Right lobe of liver (tissue), 4 donors: ENCODE results near the gene LRRC41.

Source experiments
- POLR2A ChIP-seq: fragments of 450-650 bp; IDR thresholded peaks from one replicate; pipeline ENCODE4 v1.6.1; 2017; ENCODE audit warnings: antibody characterized with exemption, mild to moderate bottlenecking
- TF ChIP-seq, protein P1 (sequence below), 4 donors: fragments of 200-600 bp in 3 of 4; fragments of 450-650 bp in 1 of 4; IDR thresholded peaks; one replicate each; pipeline versions ENCODE4 v1.5.1 to v1.8.0; 2016 to 2022; ENCODE audit warnings: antibody characterized with exemption in 4 of 4, mild to moderate bottlenecking in 2 of 4
- donor health status: DM: no; HTN: no; CAD: no.
- donor health status: DM: no; HTN: no; CAD: no.
- donor health status: DM: no; HTN: yes; CAD: no.

DNA sequence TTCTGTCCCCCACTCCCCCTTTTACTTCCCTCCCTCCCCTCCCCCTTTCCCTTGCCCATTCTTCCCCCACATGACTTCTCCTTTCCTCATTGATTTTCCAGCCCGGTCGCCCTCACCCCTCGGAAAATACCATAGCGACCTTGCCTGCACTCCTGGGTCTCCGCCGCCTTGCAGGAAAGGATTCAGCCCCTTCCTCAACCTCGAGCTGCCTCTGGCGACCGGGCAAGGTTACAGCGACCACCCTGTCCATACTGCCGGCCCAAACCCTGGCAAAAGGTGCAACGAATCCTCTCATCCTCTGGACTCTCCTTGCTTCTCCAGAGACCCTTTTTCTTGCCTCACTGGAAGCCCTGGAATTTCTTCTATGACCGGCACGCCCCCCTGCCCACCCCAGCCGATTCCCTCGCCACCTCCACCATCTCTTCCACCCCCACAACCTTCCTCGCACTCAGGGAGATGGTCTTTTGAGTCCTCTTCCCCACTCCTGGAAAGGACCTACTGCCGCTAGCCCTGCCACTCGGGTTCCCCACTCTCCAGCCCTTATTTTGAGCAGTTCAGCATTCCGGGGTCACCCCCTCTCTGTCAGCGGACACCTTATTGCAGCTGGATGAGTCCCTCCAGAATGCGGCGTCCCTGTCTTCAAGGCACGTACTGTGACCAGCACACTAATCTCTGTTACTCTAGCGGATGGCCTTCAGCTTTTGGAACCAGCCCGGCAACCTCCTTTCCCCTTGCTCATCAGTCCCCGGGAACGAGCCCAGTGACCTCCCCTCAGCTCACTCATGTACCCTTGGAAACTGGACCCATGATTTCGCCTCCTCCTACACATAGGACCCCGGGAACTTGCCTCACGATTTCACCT is 38.0 kb upstream of the LRRC41 start:
- no peak for TF ChIP-seq POLR2A
- TF ChIP-seq, protein P1, sequence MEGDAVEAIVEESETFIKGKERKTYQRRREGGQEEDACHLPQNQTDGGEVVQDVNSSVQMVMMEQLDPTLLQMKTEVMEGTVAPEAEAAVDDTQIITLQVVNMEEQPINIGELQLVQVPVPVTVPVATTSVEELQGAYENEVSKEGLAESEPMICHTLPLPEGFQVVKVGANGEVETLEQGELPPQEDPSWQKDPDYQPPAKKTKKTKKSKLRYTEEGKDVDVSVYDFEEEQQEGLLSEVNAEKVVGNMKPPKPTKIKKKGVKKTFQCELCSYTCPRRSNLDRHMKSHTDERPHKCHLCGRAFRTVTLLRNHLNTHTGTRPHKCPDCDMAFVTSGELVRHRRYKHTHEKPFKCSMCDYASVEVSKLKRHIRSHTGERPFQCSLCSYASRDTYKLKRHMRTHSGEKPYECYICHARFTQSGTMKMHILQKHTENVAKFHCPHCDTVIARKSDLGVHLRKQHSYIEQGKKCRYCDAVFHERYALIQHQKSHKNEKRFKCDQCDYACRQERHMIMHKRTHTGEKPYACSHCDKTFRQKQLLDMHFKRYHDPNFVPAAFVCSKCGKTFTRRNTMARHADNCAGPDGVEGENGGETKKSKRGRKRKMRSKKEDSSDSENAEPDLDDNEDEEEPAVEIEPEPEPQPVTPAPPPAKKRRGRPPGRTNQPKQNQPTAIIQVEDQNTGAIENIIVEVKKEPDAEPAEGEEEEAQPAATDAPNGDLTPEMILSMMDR (IDR thresholded peaks at IDR 0.05): no peak
